ENCODE results near the gene BMERB1.
A peak's percentile ranks its signal among the peaks of the same experiment; 100 is the strongest.

The BMERB1 gene

GRCh38 chr16:15511759-15512487 lies 77.5 kb downstream of the BMERB1 start:
- no peak for DNase-seq (ENCODE audit: low read depth in 2 of 2)
- H3K4me3 ChIP-seq (replicated peaks in 1 of 2; ENCODE audit: low read depth in 2 of 2, low read length in 2 of 2): no peak overlapping the region
- no peak for TF ChIP-seq CTCF (IDR thresholded peaks at IDR 0.05; ENCODE audit: low read depth, low read length)

DNA sequence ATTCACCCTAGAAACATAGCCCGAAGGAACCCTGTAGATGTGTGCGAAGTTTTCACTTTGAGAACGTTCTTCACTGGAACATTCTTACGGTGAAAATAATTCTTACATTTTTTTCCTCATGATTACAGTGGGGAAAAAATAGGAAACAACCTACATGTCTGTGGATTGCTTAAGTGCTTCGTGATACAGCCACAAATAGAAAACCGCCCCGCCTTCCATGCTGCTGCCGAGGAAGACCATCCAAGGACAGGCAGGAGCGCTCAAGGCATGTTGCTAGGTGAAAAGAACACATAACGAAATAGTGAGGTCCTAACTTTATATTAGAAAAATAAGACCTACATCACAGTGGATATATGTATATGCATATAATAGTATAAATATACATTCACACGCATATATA lies 78.8 kb downstream of the BMERB1 start:
- TF ChIP-seq CTCF (IDR thresholded peaks at IDR 0.05; ENCODE audit: low read depth, low read length): no peak
- DNase-seq (ENCODE audit: low read depth in 2 of 2): no peak
- no peak overlapping the region for H3K4me3 ChIP-seq (replicated peaks in 1 of 2; ENCODE audit: low read depth in 2 of 2, low read length in 2 of 2)

- no peak for TF ChIP-seq CTCF (IDR thresholded peaks at IDR 0.05; ENCODE audit: low read depth, low read length)
- no peak for DNase-seq (ENCODE audit: low read depth in 2 of 2)
- no peak overlapping the region for H3K4me3 ChIP-seq (replicated peaks in 1 of 2; ENCODE audit: low read depth in 2 of 2, low read length in 2 of 2)
Measured at GRCh38 chr16:15515992-15516391, 81.6 kb downstream of the BMERB1 start.

DNA sequence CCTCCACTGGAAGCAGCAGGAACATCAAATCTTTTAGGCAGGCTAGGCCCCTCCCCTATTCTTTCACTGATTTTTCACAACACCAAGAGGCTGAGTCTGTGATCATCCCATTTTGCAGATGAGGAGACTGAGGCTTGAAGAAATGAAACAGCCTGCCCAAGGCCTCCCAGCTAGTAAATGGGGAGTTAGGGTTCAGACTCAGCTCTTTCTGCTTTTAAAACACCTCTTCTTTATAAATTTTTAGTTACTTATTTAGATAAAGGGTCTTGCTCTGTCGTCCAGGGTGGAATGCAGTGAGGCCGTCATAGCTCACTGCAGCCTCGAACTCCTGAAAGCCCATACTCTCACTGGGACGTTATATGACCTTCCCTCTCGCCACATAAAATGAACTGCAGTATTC lies 82.2 kb downstream of the BMERB1 start:
- no peak overlapping the region for H3K4me3 ChIP-seq (replicated peaks in 1 of 2; ENCODE audit: low read depth in 2 of 2, low read length in 2 of 2)
- DNase-seq (ENCODE audit: low read depth in 2 of 2): no peak
- TF ChIP-seq CTCF (IDR thresholded peaks at IDR 0.05; ENCODE audit: low read depth, low read length): no peak

GRCh38 chr16:15517743-15518377 lies 83.5 kb downstream of the BMERB1 start:
- no peak overlapping the region for H3K4me3 ChIP-seq (replicated peaks in 1 of 2; ENCODE audit: low read depth in 2 of 2, low read length in 2 of 2)
- no peak for TF ChIP-seq CTCF (IDR thresholded peaks at IDR 0.05; ENCODE audit: low read depth, low read length)
- no peak for DNase-seq (ENCODE audit: low read depth in 2 of 2)

DNA sequence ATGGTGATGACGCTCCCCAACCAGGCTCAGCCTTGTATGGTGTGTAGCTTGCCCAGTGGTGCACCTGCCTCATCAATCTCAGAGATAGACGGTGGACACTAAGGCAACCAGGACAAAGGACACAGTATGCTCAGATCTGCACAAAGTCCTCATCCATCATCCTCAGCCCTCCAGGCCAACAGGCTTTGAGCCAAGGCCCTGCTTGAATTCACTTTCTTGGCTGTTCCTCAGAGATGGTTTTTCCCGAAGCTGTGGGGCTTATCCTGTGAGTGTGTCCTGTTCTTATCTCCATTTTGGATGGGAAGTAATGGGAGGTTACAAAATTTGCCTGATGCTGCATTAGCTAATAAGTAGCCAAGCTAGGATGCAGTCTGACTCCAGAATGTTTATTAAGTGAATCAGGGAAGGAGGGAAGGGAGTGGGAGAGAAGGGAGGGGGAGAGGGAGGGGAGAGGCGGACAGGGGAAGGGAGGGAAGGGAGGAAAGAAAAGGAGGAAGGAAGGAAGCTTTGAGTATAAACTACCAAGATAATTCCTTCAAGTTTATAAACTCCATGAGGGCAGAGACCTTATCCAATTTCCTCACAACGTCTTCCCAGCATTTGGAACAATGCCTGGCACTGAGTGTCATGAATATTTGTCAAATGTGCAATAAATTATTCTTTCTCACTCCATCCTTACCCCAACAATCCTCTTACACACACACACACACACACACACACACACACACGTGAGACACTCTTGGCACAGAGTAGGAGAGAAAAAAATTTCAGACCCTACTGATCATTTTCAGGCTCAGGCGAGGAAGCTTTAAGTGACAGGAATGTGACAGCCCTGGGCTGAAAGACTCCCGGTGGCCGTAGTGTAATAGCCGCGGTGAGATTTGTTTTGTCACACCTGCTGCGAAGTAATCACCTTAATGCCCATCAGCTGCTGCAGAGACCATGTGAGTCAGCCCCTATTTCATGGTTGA lies 84.3 kb downstream of the BMERB1 start:
- no peak overlapping the region for H3K4me3 ChIP-seq (replicated peaks in 1 of 2; ENCODE audit: low read depth in 2 of 2, low read length in 2 of 2)
- no peak for TF ChIP-seq CTCF (IDR thresholded peaks at IDR 0.05; ENCODE audit: low read depth, low read length)
- DNase-seq (ENCODE audit: low read depth in 2 of 2): peak; percentile 54 to 94

Measured in cardiac fibroblast (primary cell).